ENCODE measurements around the gene SETBP1.
A peak's percentile ranks its signal among the peaks of the same experiment; 100 is the strongest.

SETBP1 gene

DNA sequence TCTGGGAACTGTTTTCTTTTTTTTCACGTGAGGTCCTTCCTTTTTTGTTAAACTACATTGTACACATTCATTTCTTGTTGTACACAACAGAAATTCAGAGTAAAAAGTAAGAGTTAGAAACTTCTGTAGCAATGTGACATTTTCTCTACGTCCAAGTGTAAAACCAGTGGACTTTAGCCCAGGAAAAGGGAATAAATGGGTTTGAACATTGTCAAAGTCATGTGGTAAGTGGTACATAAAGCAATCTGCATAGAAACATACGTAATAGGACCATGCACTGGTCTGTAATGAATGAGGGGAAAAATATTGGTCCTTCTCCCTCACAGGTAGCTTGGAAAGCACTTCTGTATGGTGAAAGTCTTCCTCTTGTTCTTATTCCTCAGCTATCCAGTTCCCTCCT lies 421.4 kb downstream of the SETBP1 start:
- DNase-seq: no peak

DNA sequence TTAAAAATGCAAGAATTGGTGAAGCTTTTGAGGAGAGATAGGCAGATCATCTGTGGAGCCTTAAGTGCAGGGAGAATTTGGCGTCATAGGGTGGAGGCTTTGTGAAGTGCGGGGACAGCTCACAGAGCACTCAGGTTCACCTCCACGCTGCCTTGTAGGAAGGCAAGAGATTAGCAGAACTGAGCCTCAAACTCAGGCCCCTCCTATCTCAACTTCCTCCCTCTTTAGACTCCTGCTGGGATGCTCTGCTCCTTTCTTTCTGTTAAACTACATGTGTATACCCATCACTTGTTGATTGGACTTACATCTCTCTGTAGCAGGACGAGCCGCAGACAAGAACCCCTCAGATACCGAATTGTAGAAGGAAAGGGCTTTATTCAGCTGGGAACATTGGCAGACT lies 422.2 kb downstream of the SETBP1 start:
- no peak for DNase-seq

DNA sequence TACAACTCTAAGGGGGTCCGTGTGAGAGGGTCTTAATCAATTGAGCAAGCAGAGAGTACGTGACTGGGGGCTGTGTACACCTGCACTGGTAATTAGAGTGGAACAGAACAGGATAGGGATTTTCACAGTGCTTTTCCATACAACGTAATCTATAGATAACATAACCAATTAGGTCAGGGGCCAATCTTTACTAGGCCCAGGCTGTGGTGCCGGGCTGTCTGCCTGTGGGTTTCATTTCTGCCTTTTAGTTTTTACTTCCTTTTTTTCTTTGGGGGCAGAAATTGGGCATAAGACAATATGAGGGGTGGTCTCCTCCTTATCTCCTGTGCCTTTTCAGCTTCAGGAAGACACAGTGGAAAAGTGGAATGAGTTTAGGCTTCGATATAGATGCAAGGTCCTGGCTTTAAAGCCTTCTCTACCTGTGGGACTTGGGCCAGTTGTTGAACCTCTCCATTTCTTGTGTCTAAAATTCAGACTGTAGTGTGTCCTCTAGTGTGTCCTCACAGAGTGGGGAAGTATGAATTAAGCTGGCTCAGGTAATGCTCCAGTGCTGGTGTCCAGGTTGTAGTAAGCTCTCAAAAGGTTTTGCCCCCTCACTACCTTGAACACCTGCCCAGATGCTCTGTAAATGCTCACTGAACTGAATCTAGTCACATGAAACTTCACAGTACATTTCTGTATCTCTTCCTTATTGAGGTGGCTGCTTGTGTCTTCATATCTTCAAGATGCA lies 422.8 kb downstream of the SETBP1 start:
- DNase-seq: peak in 1 of 2 donors; percentile 14

- no peak for DNase-seq
Measured at GRCh38 chr18:45104049-45104395, 423.3 kb downstream of the SETBP1 start.

DNA sequence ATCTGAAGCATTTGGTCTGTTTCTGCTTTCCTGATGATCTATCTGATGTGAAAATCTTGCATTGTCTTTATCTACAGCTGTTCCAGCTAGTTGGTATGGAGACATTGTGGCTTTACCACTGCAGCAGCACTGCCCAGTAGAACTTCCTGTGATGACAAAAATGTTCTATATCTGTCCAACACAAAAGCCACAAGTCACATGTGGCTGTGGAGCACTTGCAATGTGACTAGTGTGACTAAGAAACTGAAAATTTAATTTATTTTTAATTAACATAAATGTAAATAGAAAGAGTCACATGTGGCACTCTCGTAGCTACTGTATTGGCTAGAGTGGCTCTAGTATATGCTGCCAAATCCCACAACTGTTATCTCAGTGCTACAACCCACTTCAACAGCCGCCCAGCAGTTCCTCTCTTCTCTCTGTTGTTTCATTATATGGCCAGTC lies 425.7 kb downstream of the SETBP1 start:
- peak; percentile 49 to 51 for DNase-seq

- no peak for DNase-seq
Measured at GRCh38 chr18:45107425-45107824, 426.7 kb downstream of the SETBP1 start.

DNA sequence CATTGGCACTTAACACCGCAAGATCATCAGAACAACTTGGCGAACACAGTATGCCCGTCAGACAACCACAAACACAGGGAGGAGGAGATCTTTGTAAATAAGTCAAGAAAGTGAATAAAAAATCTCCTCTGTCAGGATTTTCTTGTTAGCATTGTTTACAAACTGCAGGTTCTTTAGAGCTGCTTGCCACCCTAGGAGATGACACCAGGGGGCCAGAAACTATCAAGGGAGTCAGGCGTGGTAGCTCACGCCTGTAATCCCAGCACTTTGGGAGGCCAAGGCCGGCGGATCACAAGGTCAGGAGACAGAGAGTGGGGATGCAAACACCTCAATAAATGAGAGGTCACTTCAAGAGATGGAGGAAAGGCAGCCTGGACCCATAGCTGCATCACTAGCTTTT lies 428.1 kb downstream of the SETBP1 start:
- no peak for DNase-seq

DNA sequence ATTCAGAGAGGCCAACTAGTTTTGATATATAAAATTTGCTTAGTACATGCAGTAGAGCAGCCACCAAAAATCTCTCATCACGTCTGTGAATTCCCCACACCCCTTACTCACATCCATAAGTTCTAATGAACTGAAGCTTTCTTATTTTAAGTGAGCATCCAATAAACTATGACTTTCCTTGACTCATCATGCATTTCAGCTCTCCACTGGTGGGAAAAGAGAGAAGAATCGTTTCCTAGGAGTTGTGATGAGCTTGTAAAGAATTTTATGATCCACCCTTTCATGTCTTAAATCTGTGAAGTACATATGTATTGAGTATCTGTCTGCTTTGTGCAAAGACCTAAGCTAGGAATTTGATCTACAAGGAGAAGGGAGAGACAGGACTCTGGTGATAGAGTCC lies 428.6 kb downstream of the SETBP1 start:
- DNase-seq: no peak

DNA sequence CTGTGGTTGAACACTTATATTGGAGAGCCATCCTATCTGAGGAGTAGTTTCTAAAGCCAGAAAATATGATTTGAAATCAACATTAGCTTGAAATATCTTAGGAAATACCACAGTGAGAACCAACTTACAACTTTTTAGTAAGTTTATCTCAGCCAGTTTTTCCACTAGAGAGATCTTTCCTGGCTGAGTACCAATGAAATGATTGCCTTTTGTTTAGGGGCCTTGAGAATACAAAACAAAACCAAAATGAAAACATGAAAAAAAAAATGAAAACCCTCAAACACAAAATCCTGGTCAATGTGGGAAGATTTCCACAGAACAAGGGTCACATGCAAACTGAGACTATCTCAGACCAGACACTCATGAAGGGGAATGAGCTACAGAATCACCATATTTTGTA lies 429.0 kb downstream of the SETBP1 start:
- no peak for DNase-seq

DNA sequence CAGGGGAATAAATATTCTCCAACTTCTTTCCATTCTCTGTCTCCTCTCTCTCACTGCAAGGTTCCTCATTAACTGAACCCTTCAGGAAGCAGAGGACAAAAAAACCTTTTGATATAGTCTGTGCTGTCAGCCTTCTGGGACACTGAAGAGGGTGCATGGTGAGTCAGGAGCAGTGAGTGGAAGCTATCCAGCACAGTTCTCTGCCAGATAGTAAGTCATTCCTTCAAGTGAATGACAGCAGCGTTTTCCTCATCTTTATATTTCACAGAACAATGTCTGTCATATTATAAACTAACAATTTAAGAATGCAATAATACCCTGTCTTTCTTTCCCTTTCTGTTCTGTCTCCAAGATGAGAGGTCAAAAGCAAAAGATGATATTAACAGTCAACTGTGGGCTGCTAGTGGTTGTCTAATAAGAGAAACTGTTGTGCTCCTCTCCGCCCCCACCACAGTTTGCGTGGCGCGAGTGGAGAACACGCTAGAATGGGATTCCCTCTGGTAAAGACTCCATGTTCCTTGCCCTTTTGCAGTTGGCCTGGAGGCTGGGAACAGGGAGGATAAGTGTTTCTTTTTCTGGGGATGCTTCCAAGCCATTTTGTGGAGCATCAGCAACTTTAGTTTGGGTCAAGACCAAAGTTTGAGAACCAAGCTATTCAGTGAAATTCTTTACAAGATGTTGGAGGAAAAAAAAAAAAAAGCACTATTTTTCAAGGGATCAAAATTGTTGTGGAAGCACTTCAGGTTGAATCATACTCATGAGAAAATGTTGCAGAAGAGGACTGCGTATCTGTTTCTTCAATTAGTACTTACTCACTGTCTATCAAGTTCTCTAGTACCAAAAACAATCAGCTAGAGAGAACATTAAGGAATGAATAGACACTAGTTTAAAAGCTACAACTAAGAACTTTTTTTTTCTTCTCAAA lies 430.2 kb downstream of the SETBP1 start:
- DNase-seq: no peak

DNA sequence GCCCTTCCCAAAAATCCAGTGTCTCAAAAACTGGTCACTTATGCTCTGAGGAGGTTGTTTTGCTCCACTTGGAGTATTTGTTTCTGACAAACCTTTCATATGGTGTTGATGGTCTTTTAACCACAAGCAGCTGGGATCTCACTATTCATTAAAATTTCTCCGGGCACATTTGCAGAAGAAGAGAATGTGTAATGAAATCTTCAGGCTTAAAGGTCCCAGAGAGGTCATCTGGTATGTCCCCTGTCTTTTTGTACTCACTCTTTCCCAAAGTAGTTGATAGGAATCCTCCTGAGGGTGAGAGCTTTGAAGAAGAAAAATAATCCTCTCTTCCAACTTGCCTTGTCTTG lies 430.8 kb downstream of the SETBP1 start:
- DNase-seq: no peak

DNA sequence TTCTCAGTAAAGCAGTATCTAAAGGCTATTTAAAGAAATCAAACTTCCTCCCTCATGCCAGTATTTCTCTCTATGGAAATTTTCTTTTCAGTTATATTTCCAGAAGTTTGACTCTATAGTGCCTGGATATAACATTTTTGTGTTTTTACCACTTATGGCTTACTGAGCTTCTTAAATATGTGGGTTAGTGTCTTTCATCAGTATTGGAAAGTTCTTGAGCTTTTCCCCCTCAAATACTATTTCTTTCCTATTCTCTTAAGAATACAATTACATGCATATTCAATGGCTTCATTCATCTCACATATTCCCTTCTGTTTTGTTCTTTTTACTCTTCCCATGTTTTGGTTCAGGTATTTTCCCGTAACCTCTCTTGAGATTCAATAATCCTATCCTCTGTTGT lies 432.0 kb downstream of the SETBP1 start:
- DNase-seq: no peak

DNA sequence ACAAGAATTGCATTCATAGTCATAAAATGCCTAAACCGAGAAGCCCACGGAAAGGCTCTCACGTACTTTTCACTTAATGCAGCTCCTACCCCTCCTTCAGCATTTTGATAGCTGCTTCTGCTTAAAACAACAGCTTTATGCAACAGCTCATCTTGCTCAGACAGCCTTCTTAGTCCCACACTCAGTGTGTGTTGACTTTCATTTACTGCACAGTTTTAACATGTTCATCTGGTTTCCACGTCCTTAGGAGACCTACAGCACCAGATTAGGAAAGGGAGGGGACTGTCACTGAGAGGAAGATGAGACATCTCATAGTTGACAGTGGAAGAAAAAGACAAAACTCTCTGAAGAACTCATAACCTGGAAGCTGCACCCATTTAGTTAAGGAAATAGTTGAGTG lies 435.4 kb downstream of the SETBP1 start:
- DNase-seq: no peak
